ENCODE results near the gene AGBL1. TPM values are rescaled to one million over a fixed set of nuclear protein-coding genes. Genes with fewer than 3 reads are reported as not detected.

The AGBL1 gene
- total RNA-seq, 1 experiment from 2014 or later = not detected

DNA sequence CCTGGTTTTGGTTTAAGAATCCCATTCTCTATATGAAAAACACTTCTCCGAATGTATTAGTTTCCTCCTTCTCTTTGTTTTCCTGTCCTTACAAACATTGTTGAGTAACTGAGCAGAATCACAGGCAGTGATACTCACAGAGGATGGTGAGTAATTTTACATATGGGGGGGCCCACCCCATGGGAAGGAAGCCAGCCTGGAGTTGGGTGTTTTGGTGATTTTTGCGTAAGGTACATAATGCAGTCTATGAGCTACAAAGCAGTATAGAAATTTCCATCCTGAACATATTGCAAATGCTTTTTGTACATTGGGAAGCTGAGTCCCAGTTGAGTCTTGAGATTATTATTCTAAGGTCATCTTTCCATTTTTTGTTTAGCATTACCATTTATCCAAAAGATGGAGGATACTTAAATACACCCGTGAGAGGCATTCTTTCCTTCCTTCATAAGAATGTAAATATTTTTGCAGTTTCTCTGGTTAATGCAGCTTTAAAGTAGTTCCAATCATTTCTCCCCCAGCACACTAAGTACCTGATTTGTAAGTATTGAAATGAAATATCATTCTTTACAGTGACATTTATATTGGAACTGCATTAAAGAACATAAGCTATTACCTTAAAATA is 476.8 kb downstream of the AGBL1 start:
- H3K9me3 ChIP-seq (ENCODE audit: low read depth, low read length, poor library complexity, severe bottlenecking) = peaks cover 4% of the 10 kb centered on the region
- H3K27me3 ChIP-seq (replicated peaks; ENCODE audit: insufficient read depth, low read depth, low read length, poor library complexity) = no peaks in the 10 kb centered on the region
- no peak for DNase-seq (ENCODE audit: low spot score)
- intact Hi-C loops (cut with micrococcal nuclease; ENCODE audit: unreplicated experiment) = no loop called here
- H3K4me3 ChIP-seq (ENCODE audit: low read depth, low read length, poor library complexity, severe bottlenecking) = no peak overlapping the region
- H3K27ac ChIP-seq (ENCODE audit: low read depth, low read length, poor library complexity, severe bottlenecking) = no peak overlapping the region
- ChIA-PET CTCF (no interaction called here), POLR2A (ENCODE audit: low non-redundant PET) (no interaction called here)
- no peak for TF ChIP-seq EZH2 (IDR thresholded peaks at IDR 0.05; ENCODE audit: borderline replicate concordance, low read depth, low read length, poor library complexity, severe bottlenecking)
- TF ChIP-seq, protein P1, sequence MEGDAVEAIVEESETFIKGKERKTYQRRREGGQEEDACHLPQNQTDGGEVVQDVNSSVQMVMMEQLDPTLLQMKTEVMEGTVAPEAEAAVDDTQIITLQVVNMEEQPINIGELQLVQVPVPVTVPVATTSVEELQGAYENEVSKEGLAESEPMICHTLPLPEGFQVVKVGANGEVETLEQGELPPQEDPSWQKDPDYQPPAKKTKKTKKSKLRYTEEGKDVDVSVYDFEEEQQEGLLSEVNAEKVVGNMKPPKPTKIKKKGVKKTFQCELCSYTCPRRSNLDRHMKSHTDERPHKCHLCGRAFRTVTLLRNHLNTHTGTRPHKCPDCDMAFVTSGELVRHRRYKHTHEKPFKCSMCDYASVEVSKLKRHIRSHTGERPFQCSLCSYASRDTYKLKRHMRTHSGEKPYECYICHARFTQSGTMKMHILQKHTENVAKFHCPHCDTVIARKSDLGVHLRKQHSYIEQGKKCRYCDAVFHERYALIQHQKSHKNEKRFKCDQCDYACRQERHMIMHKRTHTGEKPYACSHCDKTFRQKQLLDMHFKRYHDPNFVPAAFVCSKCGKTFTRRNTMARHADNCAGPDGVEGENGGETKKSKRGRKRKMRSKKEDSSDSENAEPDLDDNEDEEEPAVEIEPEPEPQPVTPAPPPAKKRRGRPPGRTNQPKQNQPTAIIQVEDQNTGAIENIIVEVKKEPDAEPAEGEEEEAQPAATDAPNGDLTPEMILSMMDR (conservative IDR thresholded peaks at IDR 0.05; ENCODE audit: low read depth, low read length) = no peak
- no TSS peak for BruUV-seq (replicated peaks)
- H3K4me1 ChIP-seq (ENCODE audit: insufficient read depth, low read length, poor library complexity, severe bottlenecking) = no peaks in the 10 kb centered on the region
- H3K36me3 ChIP-seq (ENCODE audit: insufficient read depth, low read length, poor library complexity, severe bottlenecking) = no peaks in the 10 kb centered on the region

DNA sequence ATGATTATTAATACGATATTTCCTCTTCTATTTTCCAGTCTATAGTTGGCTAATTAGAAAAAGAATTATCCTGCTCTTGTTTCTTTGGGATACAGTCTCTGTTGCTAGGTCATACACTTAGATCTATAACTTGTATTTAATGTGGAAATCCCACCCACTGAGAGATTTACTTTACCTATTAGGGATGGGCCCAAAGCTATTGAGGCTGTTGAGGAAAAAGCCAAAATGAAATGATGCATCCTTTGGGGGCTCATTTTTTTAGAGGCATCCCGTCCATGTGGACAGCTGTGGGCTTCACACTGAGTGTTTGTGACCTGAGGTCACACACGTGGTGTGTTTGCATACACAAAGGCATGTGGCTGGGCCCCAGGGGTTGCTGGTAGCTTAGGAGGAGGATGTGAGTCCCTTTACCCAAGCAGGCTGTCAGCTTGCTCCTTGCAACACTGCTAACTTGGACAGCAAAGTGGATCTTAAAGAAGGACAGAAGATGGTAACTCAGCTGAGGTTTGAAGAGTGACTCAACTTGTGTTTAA is 477.4 kb downstream of the AGBL1 start:
- Histone ChIP-seq H3K4me1 (ENCODE audit: insufficient read depth, low read length, poor library complexity, severe bottlenecking) (no peaks in the 10 kb centered on the region), H3K9me3 (ENCODE audit: low read depth, low read length, poor library complexity, severe bottlenecking) (peaks cover 4% of the 10 kb centered on the region), H3K27ac (ENCODE audit: low read depth, low read length, poor library complexity, severe bottlenecking) (no peak overlapping the region), H3K4me3 (ENCODE audit: low read depth, low read length, poor library complexity, severe bottlenecking) (no peak overlapping the region), H3K27me3 (replicated peaks; ENCODE audit: insufficient read depth, low read depth, low read length, poor library complexity) (no peaks in the 10 kb centered on the region), H3K36me3 (ENCODE audit: insufficient read depth, low read length, poor library complexity, severe bottlenecking) (no peaks in the 10 kb centered on the region)
- ChIA-PET POLR2A (ENCODE audit: low non-redundant PET) (no interaction called here), CTCF (no interaction called here)
- TF ChIP-seq EZH2 (IDR thresholded peaks at IDR 0.05; ENCODE audit: borderline replicate concordance, low read depth, low read length, poor library complexity, severe bottlenecking) = no peak
- TF ChIP-seq, protein P1 (conservative IDR thresholded peaks at IDR 0.05; ENCODE audit: low read depth, low read length) = no peak
- intact Hi-C loops (cut with micrococcal nuclease; ENCODE audit: unreplicated experiment) = no loop called here
- no TSS peak for BruUV-seq (replicated peaks)
- DNase-seq (ENCODE audit: low spot score) = no peak

DNA sequence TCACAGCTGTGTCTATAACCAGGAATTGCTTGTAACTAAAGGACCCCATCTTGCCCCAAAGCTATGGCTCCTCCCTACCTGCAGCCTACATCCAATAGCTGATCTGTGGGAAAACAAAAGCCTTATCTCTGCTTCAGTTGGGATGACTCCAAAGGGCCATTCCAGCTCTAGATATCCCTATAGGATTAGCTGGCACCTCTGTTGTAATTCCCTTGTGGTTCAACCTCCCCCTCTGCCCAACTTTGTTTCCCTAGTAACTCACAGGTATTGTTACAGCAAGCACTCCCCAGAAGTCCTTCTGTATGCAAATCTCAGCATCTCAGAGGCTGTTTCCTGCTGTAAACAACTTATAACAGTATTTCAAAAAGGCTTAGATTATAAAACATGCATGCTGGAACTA is 478.6 kb downstream of the AGBL1 start:
- BruUV-seq (replicated peaks) = no TSS peak
- no peak for TF ChIP-seq EZH2 (IDR thresholded peaks at IDR 0.05; ENCODE audit: borderline replicate concordance, low read depth, low read length, poor library complexity, severe bottlenecking)
- TF ChIP-seq, protein P1 (conservative IDR thresholded peaks at IDR 0.05; ENCODE audit: low read depth, low read length) = no peak
- peaks cover 4% of the 10 kb centered on the region for H3K9me3 ChIP-seq (ENCODE audit: low read depth, low read length, poor library complexity, severe bottlenecking)
- no peaks in the 10 kb centered on the region for H3K4me1 ChIP-seq (ENCODE audit: insufficient read depth, low read length, poor library complexity, severe bottlenecking)
- no peak overlapping the region for H3K4me3 ChIP-seq (ENCODE audit: low read depth, low read length, poor library complexity, severe bottlenecking)
- no peaks in the 10 kb centered on the region for H3K36me3 ChIP-seq (ENCODE audit: insufficient read depth, low read length, poor library complexity, severe bottlenecking)
- DNase-seq (ENCODE audit: low spot score) = no peak
- no peak overlapping the region for H3K27ac ChIP-seq (ENCODE audit: low read depth, low read length, poor library complexity, severe bottlenecking)
- no peaks in the 10 kb centered on the region for H3K27me3 ChIP-seq (replicated peaks; ENCODE audit: insufficient read depth, low read depth, low read length, poor library complexity)
- POLR2A ChIA-PET (ENCODE audit: low non-redundant PET) = no interaction called here
- CTCF ChIA-PET = no interaction called here
- intact Hi-C loops (cut with micrococcal nuclease; ENCODE audit: unreplicated experiment) = no loop called here
